Measurements from ENCODE around the gene TRIO.

DNA sequence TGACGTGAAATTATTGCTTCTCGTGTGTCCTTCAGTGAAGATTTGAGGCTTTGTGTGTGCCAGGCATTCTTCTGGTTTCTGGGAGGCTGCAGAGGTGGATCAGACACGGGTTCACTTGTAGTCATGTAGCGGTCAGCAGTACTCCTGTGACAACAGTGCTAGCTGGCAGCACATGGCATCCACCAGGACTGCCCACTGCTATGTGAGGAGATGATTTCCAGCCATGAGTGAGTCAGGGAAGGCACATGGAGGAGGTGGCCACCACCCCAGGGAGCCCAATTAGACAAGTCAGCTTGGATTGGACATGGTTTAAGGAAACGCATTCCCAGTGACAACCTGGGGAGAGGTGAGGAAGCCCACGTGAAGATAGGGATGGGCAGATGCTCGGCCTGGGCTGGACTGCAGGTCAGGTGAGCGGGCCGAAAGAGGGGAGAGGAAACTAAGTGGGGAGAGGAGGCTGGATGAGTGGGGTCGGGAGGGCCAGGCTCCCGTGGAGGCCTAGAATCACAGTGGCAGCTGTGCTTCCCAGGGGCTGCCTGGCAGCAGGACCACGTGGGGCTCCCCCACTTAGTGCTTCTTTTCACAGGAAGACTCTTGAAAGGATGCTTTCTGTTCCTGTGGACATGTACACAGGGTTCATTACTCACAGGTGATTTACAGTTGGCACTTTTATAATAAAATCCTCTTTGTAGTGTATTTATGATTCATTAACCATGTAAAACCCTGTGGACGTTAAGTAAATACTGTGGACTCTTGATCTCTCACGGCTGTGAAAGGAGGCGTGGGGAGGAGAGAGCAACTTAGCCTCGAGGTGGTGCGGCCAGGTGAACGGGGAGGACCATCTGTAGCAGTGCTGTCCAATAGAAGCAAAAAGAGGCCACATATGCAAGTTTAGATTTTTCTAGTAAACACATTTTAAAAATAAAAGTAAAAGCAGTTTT lies 358.5 kb downstream of the TRIO start:
- TF ChIP-seq EZH2 (IDR thresholded peaks at IDR 0.05; ENCODE audit: low read depth, low read length, severe bottlenecking) (no peak), ATF3 (IDR thresholded peaks at IDR 0.05; ENCODE audit: insufficient read depth, low read depth, low read length) (no peak), CTCF (IDR thresholded peaks at IDR 0.05; ENCODE audit: control extremely low read depth in 1 of 3, insufficient read depth in 1 of 3, low read depth in 1 of 3, low read length in 3 of 3) (no peak), CEBPB (IDR thresholded peaks at IDR 0.05; ENCODE audit: low read depth, low read length) (no peak), RAD21 (IDR thresholded peaks at IDR 0.05 in 1 of 2, conservative IDR thresholded peaks at IDR 0.05 in 1 of 2; ENCODE audit: low read depth in 2 of 2, low read length in 2 of 2) (no peak), POLR2AphosphoS5 (IDR thresholded peaks at IDR 0.05; ENCODE audit: low read depth, low read length) (no peak), TEAD4 (IDR thresholded peaks at IDR 0.05; ENCODE audit: low read depth, low read length) (no peak)
